D721Med (cell line): ENCODE data around the gene PRKCA.

ENCODE experiments used
- DNase-seq: peaks from one replicate; pipeline ENCODE4 v3.0.0; 2011; ENCODE audit warnings: low spot score; ENCODE audit not compliant: insufficient read length
- FAIRE-seq: peaks from 2 replicates; lab custom pipeline; 2011; peaks lifted over from hg19 to GRCh38; lab: Jason Lieb, UNC
- TF ChIP-seq, protein P1 (sequence below): IDR thresholded peaks from 2 replicates; pipeline ENCODE4 v1.5.1; 2012; ENCODE audit warnings: mild to moderate bottlenecking, control low read depth; ENCODE audit not compliant: insufficient read depth; ENCODE audit errors: missing control alignments

PRKCA gene

DNA sequence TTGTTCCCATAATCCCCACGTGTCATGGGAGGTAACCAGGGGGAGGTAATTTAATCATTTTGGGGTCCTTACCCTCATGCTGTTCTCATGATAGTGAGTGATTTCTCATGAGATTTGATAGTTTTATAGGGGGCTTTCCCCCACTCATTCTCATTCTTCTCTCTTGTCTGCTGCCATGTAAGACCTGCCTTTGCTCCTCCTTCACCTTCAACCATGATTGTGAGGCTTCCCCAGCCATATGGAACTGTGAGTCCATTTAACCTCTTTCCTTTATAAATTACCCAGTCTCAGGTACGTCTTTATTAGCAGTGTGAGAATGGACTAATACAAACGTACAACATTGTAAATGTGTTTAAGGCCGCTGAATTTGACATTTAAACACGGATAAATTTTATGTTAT, 37.7 kb upstream of the PRKCA start:
- TF ChIP-seq, protein P1, sequence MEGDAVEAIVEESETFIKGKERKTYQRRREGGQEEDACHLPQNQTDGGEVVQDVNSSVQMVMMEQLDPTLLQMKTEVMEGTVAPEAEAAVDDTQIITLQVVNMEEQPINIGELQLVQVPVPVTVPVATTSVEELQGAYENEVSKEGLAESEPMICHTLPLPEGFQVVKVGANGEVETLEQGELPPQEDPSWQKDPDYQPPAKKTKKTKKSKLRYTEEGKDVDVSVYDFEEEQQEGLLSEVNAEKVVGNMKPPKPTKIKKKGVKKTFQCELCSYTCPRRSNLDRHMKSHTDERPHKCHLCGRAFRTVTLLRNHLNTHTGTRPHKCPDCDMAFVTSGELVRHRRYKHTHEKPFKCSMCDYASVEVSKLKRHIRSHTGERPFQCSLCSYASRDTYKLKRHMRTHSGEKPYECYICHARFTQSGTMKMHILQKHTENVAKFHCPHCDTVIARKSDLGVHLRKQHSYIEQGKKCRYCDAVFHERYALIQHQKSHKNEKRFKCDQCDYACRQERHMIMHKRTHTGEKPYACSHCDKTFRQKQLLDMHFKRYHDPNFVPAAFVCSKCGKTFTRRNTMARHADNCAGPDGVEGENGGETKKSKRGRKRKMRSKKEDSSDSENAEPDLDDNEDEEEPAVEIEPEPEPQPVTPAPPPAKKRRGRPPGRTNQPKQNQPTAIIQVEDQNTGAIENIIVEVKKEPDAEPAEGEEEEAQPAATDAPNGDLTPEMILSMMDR = no peak
- no peak for DNase-seq
- FAIRE-seq = no peak

DNA sequence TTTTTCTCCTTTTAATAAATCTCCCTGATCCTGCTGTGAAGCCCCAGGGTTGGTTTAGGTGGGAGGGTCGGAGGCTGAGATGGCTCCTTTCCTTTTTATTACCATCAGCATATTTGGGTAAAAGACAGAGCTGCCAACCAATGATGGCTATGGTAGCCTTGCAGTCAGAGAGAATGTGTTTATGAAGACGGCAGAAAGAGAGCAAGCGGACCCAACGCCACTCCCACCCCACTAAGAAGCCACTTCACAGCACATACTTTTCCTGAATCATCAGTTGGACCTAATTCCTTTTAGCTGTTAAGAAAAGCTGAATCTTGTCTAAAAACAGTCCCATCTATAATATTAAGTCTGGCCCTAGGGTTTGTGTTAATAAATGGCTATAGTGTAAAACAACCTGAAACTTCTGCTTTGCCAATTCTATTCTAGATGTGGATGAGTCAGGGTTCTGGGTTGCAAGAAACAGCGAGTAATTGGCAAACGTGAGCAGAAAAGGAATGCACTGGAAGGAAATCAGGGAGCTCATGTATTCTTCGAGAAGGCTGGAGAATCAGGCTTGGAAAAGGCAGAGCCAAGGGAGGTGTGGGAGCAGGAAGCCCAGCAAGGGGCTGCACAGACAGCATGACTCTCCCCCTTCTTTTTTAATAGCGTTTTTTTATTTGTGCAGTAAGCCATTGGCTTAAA, 34.0 kb upstream of the PRKCA start:
- no peak for FAIRE-seq
- DNase-seq = no peak

DNA sequence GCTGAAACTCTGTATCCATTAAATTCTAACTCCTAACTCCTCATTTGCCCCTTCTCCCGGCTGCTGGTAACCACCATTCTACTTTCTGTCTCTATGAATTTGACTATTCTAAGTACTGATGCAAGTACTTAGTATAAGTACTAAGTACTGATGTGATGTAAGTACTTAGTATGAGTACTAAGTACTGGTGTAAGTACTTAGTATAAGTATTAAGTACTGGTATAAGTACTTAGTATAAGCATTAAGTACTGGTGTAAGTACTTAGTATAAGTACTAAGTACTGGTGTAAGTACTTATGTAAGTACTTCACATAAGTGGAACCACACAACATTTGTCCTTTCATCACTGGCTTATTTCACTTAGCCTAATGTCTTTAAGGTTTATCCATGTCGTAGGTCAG, 32.3 kb upstream of the PRKCA start:
- FAIRE-seq (no peak), DNase-seq (no peak)
- TF ChIP-seq, protein P1 = no peak

More for the DNA sequence above, 34.0 kb upstream of the PRKCA start:
- TF ChIP-seq, protein P1 = no peak

DNA sequence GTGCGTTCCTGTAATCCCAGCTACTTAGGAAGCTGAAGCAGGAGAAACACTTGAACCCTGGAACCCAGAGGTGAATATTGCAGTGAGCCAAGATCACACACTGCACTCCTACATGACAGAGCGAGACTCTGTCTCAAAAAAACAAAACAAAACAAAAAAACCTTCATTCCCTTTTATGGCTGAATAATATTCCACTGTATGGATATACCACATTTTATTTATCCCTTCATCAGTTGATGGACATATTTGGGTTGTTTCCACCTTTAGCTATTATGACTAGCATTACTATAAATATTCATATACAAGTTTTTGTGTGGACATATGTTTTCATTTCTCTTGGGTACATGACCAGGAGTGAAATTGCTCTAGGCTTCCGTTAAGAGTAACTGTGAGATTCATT, 30.9 kb upstream of the PRKCA start:
- TF ChIP-seq, protein P1 = no peak
- DNase-seq (no peak), FAIRE-seq (no peak)

DNA sequence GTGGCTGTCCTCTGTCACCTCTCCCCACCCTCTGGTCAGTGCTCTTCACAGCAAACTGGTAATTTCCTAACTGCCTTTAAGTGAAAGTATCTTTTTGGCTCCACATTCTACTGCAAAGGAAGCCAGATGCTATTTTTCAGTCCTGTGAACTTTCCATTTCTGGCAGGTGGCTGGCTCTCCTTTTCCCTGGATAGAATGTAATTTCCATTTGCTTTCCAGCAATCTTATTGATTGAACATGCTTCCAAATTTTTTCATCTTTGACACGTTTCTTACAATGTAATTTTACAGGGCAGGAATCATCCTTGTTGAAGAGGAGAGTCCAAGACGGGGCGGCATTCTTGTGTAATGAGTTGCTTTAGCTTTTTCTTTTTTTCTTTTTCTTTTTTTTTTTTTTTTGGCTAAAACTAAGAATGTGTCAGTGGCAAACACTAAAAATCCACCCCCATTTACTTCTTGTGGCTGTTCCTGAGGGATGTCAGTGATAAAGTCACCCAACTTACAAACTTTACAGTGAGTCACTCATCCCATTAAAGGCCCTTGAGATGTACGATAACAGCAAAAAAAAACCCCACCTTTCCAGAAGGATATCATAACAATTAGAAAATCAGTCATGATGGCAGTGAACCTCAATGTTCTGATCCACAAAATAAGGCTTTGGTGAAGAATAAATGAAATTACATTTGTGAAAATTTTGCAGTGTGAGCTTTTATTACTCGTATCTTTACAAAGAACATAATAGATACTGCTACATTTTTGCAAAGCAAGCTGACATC, 29.4 kb upstream of the PRKCA start:
- TF ChIP-seq, protein P1 = no peak
- DNase-seq = no peak
- FAIRE-seq = no peak

DNA sequence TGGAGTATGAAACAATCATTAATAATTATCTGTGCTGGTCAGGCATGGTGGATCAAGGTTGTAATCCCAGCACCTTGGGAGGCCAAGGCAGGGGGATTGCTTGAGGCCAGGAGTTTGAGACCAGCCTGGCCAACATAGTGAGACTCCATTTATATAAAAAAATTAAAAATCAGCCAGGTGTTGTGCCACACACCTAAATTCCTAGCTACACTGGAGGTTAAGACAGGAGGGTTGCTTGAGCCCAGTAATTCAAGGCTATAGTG, 28.9 kb upstream of the PRKCA start:
- TF ChIP-seq, protein P1 = no peak
- FAIRE-seq (no peak), DNase-seq (no peak)

DNA sequence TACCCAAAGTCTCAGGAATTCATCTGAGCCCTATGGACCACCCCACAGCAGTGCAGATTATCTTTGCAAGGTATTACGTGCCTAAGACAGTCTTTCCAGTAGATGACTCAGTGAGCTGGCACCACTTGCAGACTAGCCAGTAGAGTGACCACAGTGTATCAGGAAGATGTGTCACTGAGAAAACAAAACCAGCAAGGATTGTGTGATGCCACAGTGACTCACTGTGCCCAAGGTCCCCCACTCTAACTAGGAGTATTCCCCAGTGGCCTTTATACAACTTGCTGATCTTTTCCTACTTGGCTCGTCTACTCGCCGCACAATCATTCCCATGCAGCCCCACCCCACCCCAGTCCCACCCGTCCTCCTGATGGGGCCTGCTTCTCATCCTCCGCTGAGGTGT, 26.8 kb upstream of the PRKCA start:
- FAIRE-seq (no peak), DNase-seq (no peak)
- TF ChIP-seq, protein P1 = no peak
